GM18507 (cell line): ENCODE data around the gene RALGPS1.

Source experiments
- DNase-seq: peaks from one replicate; pipeline ENCODE4 v3.0.0; 2011; ENCODE audit warnings: low read depth; ENCODE audit not compliant: insufficient read length; ENCODE audit errors: extremely low spot score
- FAIRE-seq: peaks from 2 replicates; lab custom pipeline; 2011; peaks lifted over from hg19 to GRCh38; lab: Jason Lieb, UNC

The RALGPS1 gene

GRCh38 chr9:127084076-127085039, 169.8 kb downstream of the RALGPS1 start:
- DNase-seq (no peak), FAIRE-seq (no peak)

GRCh38 chr9:127085186-127085585, 170.6 kb downstream of the RALGPS1 start:
- no peak for FAIRE-seq

GRCh38 chr9:127086771-127087170, 172.2 kb downstream of the RALGPS1 start:
- DNase-seq: no peak
- no peak for FAIRE-seq

More at GRCh38 chr9:127085186-127085585, 170.6 kb downstream of the RALGPS1 start:
- no peak for DNase-seq

GRCh38 chr9:127087411-127087810, 172.8 kb downstream of the RALGPS1 start:
- DNase-seq (no peak), FAIRE-seq (no peak)

GRCh38 chr9:127087836-127088235, 173.3 kb downstream of the RALGPS1 start:
- no peak for DNase-seq
- FAIRE-seq: no peak

GRCh38 chr9:127088724-127089615, 174.4 kb downstream of the RALGPS1 start:
- DNase-seq: no peak
- FAIRE-seq: no peak

- FAIRE-seq (no peak), DNase-seq (no peak)
Observed at GRCh38 chr9:127089631-127090081, 175.1 kb downstream of the RALGPS1 start.

GRCh38 chr9:127090341-127090985, 175.9 kb downstream of the RALGPS1 start:
- FAIRE-seq: no peak

GRCh38 chr9:127091526-127091925, 176.9 kb downstream of the RALGPS1 start:
- FAIRE-seq: no peak
- DNase-seq: no peak

More at GRCh38 chr9:127090341-127090985, 175.9 kb downstream of the RALGPS1 start:
- DNase-seq: no peak

GRCh38 chr9:127092041-127092608, 177.5 kb downstream of the RALGPS1 start:
- FAIRE-seq: no peak

GRCh38 chr9:127093319-127094020, 178.9 kb downstream of the RALGPS1 start:
- FAIRE-seq (no peak), DNase-seq (no peak)

More at GRCh38 chr9:127092041-127092608, 177.5 kb downstream of the RALGPS1 start:
- no peak for DNase-seq

- DNase-seq (no peak), FAIRE-seq (no peak)
Observed at GRCh38 chr9:127095411-127095810, 180.8 kb downstream of the RALGPS1 start.

GRCh38 chr9:127096208-127096607, 181.6 kb downstream of the RALGPS1 start:
- DNase-seq (no peak), FAIRE-seq (no peak)

- FAIRE-seq (no peak), DNase-seq (no peak)
Observed at GRCh38 chr9:127097683-127098082, 183.1 kb downstream of the RALGPS1 start.

- FAIRE-seq: no peak
- no peak for DNase-seq
Observed at GRCh38 chr9:127098916-127099553, 184.5 kb downstream of the RALGPS1 start.

GRCh38 chr9:127099664-127100063, 185.1 kb downstream of the RALGPS1 start:
- no peak for FAIRE-seq
- DNase-seq: no peak

GRCh38 chr9:127102176-127102575, 187.6 kb downstream of the RALGPS1 start:
- FAIRE-seq (no peak), DNase-seq (no peak)

- DNase-seq (no peak), FAIRE-seq (no peak)
Observed at GRCh38 chr9:127102788-127103187, 188.2 kb downstream of the RALGPS1 start.
